Mammary microvascular endothelial cell (primary cell): ENCODE measurements around the gene SLC43A3. TPM values are rescaled to one million over a fixed set of nuclear protein-coding genes. Genes with fewer than 3 reads are reported as not detected.

Source experiments
- total RNA-seq: library from RNA; depleted of rRNA; stranded (reverse); fragments of >200 nt; gene quantifications from 2 replicates; pipeline ENCODE4 v1.2.3, GENCODE V29; 2015

The SLC43A3 gene
- 56.3 and 68.5 TPM in 2 replicates for total RNA-seq

GRCh38 chr11:57426929-57427726 lies at the start of gene SLC43A3:
TSS of gene SLC43A3 (minus strand) at chr11:57427121. CDS start at chr11:57426172, 949 bp downstream.

GRCh38 chr11:57460022-57460757 lies 33.3 kb upstream of the SLC43A3 start, which contains the start of gene RTN4RL2:
TSS of gene RTN4RL2 (plus strand) at chr11:57460528. CDS start at chr11:57460866, 338 bp downstream.

GRCh38 chr11:57390535-57390934 lies 36.4 kb downstream of the SLC43A3 start, which contains the start of gene PRG2:
TSS of gene PRG2 (minus strand) at chr11:57390650. CDS start at chr11:57389944, 706 bp downstream.

GRCh38 chr11:57380975-57381374 lies 45.9 kb downstream of the SLC43A3 start, which contains the start of gene PRG3:
TSS of gene PRG3 (minus strand) at chr11:57381150. CDS start at chr11:57380708, 442 bp downstream.

Other genes with a start within 250 kb of the SLC43A3 start
- under 0.01 and 0.07 TPM in 2 replicates for gene LRRC55, start 245.2 kb downstream of the SLC43A3 start, total RNA-seq
- 0.27 TPM in 1 of 2 replicates, not detected in the other for gene APLNR, start 189.9 kb downstream of the SLC43A3 start, total RNA-seq
- 51.0 and 53.1 TPM in 2 replicates for gene TNKS1BP1, start 102.2 kb downstream of the SLC43A3 start, total RNA-seq
- 119 and 124 TPM in 2 replicates for gene SSRP1, start 91.2 kb downstream of the SLC43A3 start, total RNA-seq
- gene P2RX3, start 88.8 kb downstream of the SLC43A3 start, total RNA-seq: not detected in 2 replicates
- not detected in 2 replicates for gene PRG3, start 46.0 kb downstream of the SLC43A3 start, total RNA-seq
- gene PRG2, start 36.5 kb downstream of the SLC43A3 start, total RNA-seq: not detected in 2 replicates
- gene RTN4RL2, start 33.4 kb upstream of the SLC43A3 start, total RNA-seq: 0.15 and 0.67 TPM in 2 replicates
- 4.5 and 7.2 TPM in 2 replicates for gene SLC43A1, start 88.6 kb upstream of the SLC43A3 start, total RNA-seq
- gene TIMM10, start 103.6 kb upstream of the SLC43A3 start, total RNA-seq: 92.7 and 93.9 TPM in 2 replicates
- gene SMTNL1, start 110.5 kb upstream of the SLC43A3 start, total RNA-seq: not detected in 2 replicates
- gene UBE2L6, start 140.6 kb upstream of the SLC43A3 start, total RNA-seq: 104 and 108 TPM in 2 replicates
- 0.87 and 1.9 TPM in 2 replicates for gene SERPING1, start 170.6 kb upstream of the SLC43A3 start, total RNA-seq
- gene YPEL4, start 222.8 kb upstream of the SLC43A3 start, total RNA-seq: 0.25 TPM in 1 of 2 replicates, not detected in the other
- gene CLP1, start 230.6 kb upstream of the SLC43A3 start, total RNA-seq: 18.1 and 21.4 TPM in 2 replicates
- 42.8 and 48.2 TPM in 2 replicates for gene ZDHHC5, start 241.0 kb upstream of the SLC43A3 start, total RNA-seq